ENCODE measurements around the gene RUSF1. TPM values are rescaled to one million over a fixed set of nuclear protein-coding genes. Genes with fewer than 3 reads are reported as not detected.

Gene RUSF1
- total RNA-seq, 1 experiment from 2014 or later: 59.3 TPM

DNA sequence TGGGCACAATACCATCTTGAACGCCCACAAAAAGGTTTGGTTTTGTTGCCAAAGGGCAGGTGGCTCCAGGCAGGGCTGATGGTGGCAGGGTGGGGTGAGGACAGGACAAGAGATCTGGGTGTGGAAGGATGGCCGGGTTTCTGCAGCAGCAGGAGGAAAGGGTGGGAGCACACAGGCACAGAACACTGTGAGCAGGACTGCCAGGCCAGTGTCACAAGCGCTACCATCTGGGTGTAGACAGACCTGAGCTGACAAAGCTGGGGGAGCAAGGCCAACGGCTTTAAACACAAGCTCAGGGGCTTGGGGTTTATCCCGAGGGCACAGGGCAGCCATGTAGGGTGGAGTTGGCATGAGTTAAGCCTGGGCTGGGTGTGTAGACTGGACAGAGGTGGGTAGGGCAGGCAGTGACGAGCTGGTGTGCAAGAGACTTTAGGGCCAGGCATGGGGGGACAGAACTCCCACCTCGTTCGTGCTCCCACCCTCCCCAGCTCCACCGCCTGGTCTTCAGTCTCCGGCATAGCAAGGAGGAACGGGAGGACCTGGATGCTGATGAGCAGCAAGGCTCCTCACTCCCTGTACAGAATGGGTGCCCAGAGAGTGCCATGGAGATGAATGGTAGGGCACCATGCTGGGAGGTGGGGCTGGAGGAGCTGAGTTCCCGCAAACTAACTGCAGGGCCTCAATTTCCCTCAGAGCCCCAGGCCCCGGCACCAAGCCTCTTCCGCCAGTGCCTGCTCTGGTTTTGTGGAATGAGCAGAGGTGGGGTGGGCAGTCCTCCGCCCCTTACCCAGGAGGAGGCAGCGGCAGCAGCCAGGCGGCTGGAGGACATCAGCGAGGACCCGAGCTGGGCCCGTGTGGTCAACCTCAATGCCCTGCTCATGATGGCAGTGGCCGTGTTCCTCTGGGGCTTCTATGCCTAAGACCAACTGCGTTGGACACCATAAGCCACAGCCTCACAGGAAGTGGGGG is 18.3 kb downstream of the RUSF1 start (continued):
- no peak for TF ChIP-seq CTCF (IDR thresholded peaks at IDR 0.05 in 2 of 3, conservative IDR thresholded peaks at IDR 0.05 in 1 of 3; ENCODE audit: borderline replicate concordance in 1 of 3, insufficient read depth in 1 of 3, low read depth in 2 of 3, low read length in 2 of 3)
- no peak for TF ChIP-seq JUND (IDR thresholded peaks at IDR 0.05)
- TF ChIP-seq ELF1 (IDR thresholded peaks at IDR 0.05; ENCODE audit: borderline replicate concordance, low read depth): no peak
- no peak for TF ChIP-seq EGR1 (IDR thresholded peaks at IDR 0.05; ENCODE audit: low read depth)
- TF ChIP-seq POLR2A (IDR thresholded peaks at IDR 0.05; ENCODE audit: borderline replicate concordance, extremely low read depth, insufficient read depth, insufficient read length): no peak
- TF ChIP-seq, protein P1, sequence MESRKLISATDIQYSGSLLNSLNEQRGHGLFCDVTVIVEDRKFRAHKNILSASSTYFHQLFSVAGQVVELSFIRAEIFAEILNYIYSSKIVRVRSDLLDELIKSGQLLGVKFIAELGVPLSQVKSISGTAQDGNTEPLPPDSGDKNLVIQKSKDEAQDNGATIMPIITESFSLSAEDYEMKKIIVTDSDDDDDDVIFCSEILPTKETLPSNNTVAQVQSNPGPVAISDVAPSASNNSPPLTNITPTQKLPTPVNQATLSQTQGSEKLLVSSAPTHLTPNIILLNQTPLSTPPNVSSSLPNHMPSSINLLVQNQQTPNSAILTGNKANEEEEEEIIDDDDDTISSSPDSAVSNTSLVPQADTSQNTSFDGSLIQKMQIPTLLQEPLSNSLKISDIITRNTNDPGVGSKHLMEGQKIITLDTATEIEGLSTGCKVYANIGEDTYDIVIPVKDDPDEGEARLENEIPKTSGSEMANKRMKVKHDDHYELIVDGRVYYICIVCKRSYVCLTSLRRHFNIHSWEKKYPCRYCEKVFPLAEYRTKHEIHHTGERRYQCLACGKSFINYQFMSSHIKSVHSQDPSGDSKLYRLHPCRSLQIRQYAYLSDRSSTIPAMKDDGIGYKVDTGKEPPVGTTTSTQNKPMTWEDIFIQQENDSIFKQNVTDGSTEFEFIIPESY (IDR thresholded peaks at IDR 0.05; ENCODE audit: extremely low read depth, insufficient replicate concordance, low read length): no peak
- TF ChIP-seq CBX3 (IDR thresholded peaks at IDR 0.05; ENCODE audit: low read depth): no peak
- no peak for TF ChIP-seq RAD21 (IDR thresholded peaks at IDR 0.05; ENCODE audit: low read depth)
- TF ChIP-seq EZH2phosphoT487 (IDR thresholded peaks at IDR 0.05; ENCODE audit: borderline replicate concordance): no peak

DNA sequence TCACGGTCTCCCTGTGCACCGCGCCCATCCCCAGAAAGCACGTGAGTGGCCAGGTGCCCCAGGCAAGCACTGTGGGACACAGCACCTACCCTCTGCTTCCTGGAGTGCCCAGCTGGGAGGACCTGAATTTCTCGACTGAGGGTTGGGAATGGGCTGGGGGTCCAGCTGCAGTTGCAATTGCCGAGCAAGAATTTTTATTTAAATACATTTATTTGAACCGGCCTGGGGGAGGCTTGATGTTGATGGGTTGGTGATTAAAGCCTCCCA is 19.0 kb downstream of the RUSF1 start:
- Histone ChIP-seq H3K36me3 (ENCODE audit: control insufficient read depth in 1 of 2, insufficient read depth in 2 of 2, low read length in 2 of 2) (peaks cover 0 to 4% of the 10 kb centered on the region in 2 experiments; a peak in 2 of 4 replicates), H4K20me1 (ENCODE audit: insufficient read depth) (no peaks in the 10 kb centered on the region), H3K4me1 (ENCODE audit: control insufficient read depth in 1 of 2, insufficient read depth in 2 of 2, low read length in 2 of 2) (peaks cover 7 to 20% of the 10 kb centered on the region in 2 experiments; a peak in 3 of 4 replicates), H3K4me3 (replicated peaks in 1 of 2; ENCODE audit: low read depth in 1 of 2, low read length in 2 of 2) (no peak overlapping the region), H3K9me3 (ENCODE audit: control insufficient read depth in 1 of 2, insufficient read depth in 1 of 2, low read depth in 1 of 2, low read length in 2 of 2) (no peaks in the 10 kb centered on the region), H3K79me2 (ENCODE audit: insufficient read depth, low read length) (no peaks in the 10 kb centered on the region), H2AFZ (ENCODE audit: low read depth, low read length, poor library complexity, severe bottlenecking) (no peak overlapping the region), H3K9ac (ENCODE audit: low read length) (no peak overlapping the region), H3K27me3 (ENCODE audit: insufficient read depth, low read length) (no peaks in the 10 kb centered on the region), H3K27ac (ENCODE audit: low read depth, low read length) (no peak overlapping the region), H3K9me2 (ENCODE audit: insufficient read depth) (no peaks in the 10 kb centered on the region), H3K4me2 (ENCODE audit: low read length) (no peak overlapping the region)
- ChIA-PET RAD21 (ENCODE audit: low non-redundant PET in 1 of 2, low total read pairs in 2 of 2, uncharacterized antibody in 2 of 2, unreplicated experiment in 2 of 2) (no interaction called here), CTCF (no interaction called here), POLR2A (no interaction called here)
- intact Hi-C loops (cut with micrococcal nuclease): no loop called here
- no peak for DNase-seq (ENCODE audit: low read depth, low spot score)
- no peak for ATAC-seq
- BruUV-seq (replicated peaks): no TSS peak
- TF ChIP-seq ELF1 (IDR thresholded peaks at IDR 0.05; ENCODE audit: borderline replicate concordance, low read depth) (no peak), POLR2A (IDR thresholded peaks at IDR 0.05; ENCODE audit: borderline replicate concordance, extremely low read depth, insufficient read depth, insufficient read length) (no peak), CTCF (IDR thresholded peaks at IDR 0.05 in 2 of 3, conservative IDR thresholded peaks at IDR 0.05 in 1 of 3; ENCODE audit: borderline replicate concordance in 1 of 3, insufficient read depth in 1 of 3, low read depth in 2 of 3, low read length in 2 of 3) (no peak), CEBPB (IDR thresholded peaks at IDR 0.05; ENCODE audit: low read depth) (no peak), POLR2AphosphoS5 (IDR thresholded peaks at IDR 0.05; ENCODE audit: low read depth, low read length) (no peak), YY1 (IDR thresholded peaks at IDR 0.05; ENCODE audit: extremely low read depth, insufficient replicate concordance, low read depth, low read length) (no peak), SRF (IDR thresholded peaks at IDR 0.05; ENCODE audit: low read depth) (no peak), EZH2 (IDR thresholded peaks at IDR 0.05) (no peak)
- TF ChIP-seq, protein P1 (IDR thresholded peaks at IDR 0.05; ENCODE audit: extremely low read depth, insufficient replicate concordance, low read length): no peak

Data from HCT116 (cell line).